ENCODE results near the gene EBF3. TPM values are rescaled to one million over a fixed set of nuclear protein-coding genes. Genes with fewer than 3 reads are reported as not detected.
A peak's percentile ranks its signal among the peaks of the same experiment; 100 is the strongest.

Gene EBF3
- total RNA-seq, 1 experiment from 2014 or later, result 0.22 TPM

GRCh38 chr10:129962031-129962871, 1.8 kb downstream of the EBF3 start:
- no peak for DNase-seq
- no CpG with 5 or more reads among the region's 18 CpGs for WGBS (ENCODE audit: extremely low coverage, insufficient read length, low lambda C conversion rate)
- Histone ChIP-seq H3K18ac (ENCODE audit: insufficient read length, low read depth, low read length) (no peak overlapping the region), H3K4me2 (ENCODE audit: insufficient read depth, insufficient read length, low read length) (peak overlapping the region; percentile 64), H2BK12ac (ENCODE audit: insufficient read length, low read depth, low read length) (no peak overlapping the region), H3K14ac (ENCODE audit: insufficient read depth, low read length) (no peak overlapping the region), H4K91ac (ENCODE audit: insufficient read length, low read depth, low read length) (no peak overlapping the region), H2BK20ac (ENCODE audit: low read depth, low read length, poor library complexity, severe bottlenecking) (no peak overlapping the region), H4K5ac (ENCODE audit: insufficient read length, low read depth, low read length) (no peak overlapping the region), H3K4ac (ENCODE audit: low read depth, low read length) (no peak overlapping the region), H3K9ac (ENCODE audit: extremely low read depth, insufficient read length, low read length) (no peak overlapping the region), H3K27ac (ENCODE audit: insufficient read length, low read depth, low read length) (no peak overlapping the region), H2BK5ac (ENCODE audit: insufficient read length, low read length) (no peak overlapping the region), H3T11ph (ENCODE audit: low read length) (no peak overlapping the region), H3K79me2 (ENCODE audit: insufficient read depth, low read length) (no peaks in the 10 kb centered on the region), H2AK5ac (ENCODE audit: insufficient read length, low read length) (no peak overlapping the region), H2AFZ (ENCODE audit: low read length) (no peak overlapping the region), H2BK15ac (ENCODE audit: low read depth, low read length) (no peak overlapping the region), H4K20me1 (ENCODE audit: control insufficient read depth, insufficient read depth, insufficient read length) (no peaks in the 10 kb centered on the region), H2BK120ac (ENCODE audit: low read depth, low read length, poor library complexity, severe bottlenecking) (no peak overlapping the region), H3K56ac (ENCODE audit: insufficient read length, low read depth, low read length) (no peak overlapping the region), H3K23ac (ENCODE audit: insufficient read length, low read depth, low read length) (no peak overlapping the region), H3K23me2 (ENCODE audit: insufficient read length, low read depth, low read length, poor library complexity, severe bottlenecking) (peaks cover 15% of the 10 kb centered on the region), H3K79me1 (ENCODE audit: insufficient read depth, low read depth, low read length, poor library complexity, severe bottlenecking) (no peaks in the 10 kb centered on the region), H3K4me1 (ENCODE audit: insufficient read depth, low read length) (peaks cover 3% of the 10 kb centered on the region; the same call in 1 of the 2 replicates), H3K9me3 (ENCODE audit: control insufficient read depth, low read depth, low read length) (no peaks in the 10 kb centered on the region), H3K27me3 (ENCODE audit: insufficient read depth, low read length) (peaks cover 80% of the 10 kb centered on the region), H4K8ac (replicated peaks; ENCODE audit: insufficient read length, low read depth, low read length) (no peak overlapping the region)
- H3K9me3 Mint-ChIP-seq, result peaks cover 0 to 8% of the 10 kb centered on the region in 2 experiments; a peak in 3 of 5 replicates
- H3K27ac Mint-ChIP-seq, result no peak overlapping the region
- peak overlapping the region; percentile 4 to 74; a peak in 4 of 5 replicates for H3K4me3 Mint-ChIP-seq
- no peak for TF ChIP-seq CTCF (conservative IDR thresholded peaks at IDR 0.05)
- no peaks in the 10 kb centered on the region; a peak in 1 of 7 replicates for H3K36me3 Mint-ChIP-seq (ENCODE audit: insufficient read depth in 1 of 3, low read depth in 3 of 3)
- H3K4me1 Mint-ChIP-seq, result peaks cover 19 to 58% of the 10 kb centered on the region in 2 experiments
- peaks cover 88% of the 10 kb centered on the region for H3K27me3 Mint-ChIP-seq (ENCODE audit: low read depth)
